Testis (tissue), 3 donors: Measurements from ENCODE around the gene TLE3. TPM values are rescaled to one million over a fixed set of nuclear protein-coding genes. Genes with fewer than 3 reads are reported as not detected.

Source experiments
- DNase-seq: peaks from one replicate; pipeline ENCODE4 v3.0.0-alpha.2; 2019
- H3K27ac ChIP-seq, 2 donors: fragments of 200-600 bp; sonication (generic); one replicate each; pipeline ENCODE4 v1.5.1; 2019
- H3K27me3 ChIP-seq: fragments of 200-600 bp; sonication (generic); one replicate; pipeline ENCODE4 v1.5.1; 2019
- H3K36me3 ChIP-seq: fragments of 200-600 bp; sonication (generic); one replicate; pipeline ENCODE4 v1.5.1; 2017; ENCODE audit warnings: low read depth; ENCODE audit errors: missing control alignments
- H3K4me1 ChIP-seq: fragments of 200-600 bp; sonication (generic); one replicate; pipeline ENCODE4 v1.5.1; 2019
- H3K4me3 ChIP-seq, 2 donors: fragments of 200-600 bp; sonication (generic); one replicate each; pipeline ENCODE4 v1.5.1; 2017 to 2019
- H3K9me3 ChIP-seq: fragments of 200-600 bp; sonication (generic); one replicate; pipeline ENCODE4 v1.5.1; 2017
- CTCF ChIP-seq, 3 experiments: fragments of 450-650 bp in 2 of 3; fragments of 200-600 bp in 1 of 3; sonication (generic) in 1 of 3; IDR thresholded peaks; one replicate each; pipeline ENCODE4 v1.5.1; 2016 to 2019; ENCODE audit warnings: antibody characterized with exemption in 3 of 3, mild to moderate bottlenecking in 2 of 3, moderate library complexity in 1 of 3
- POLR2A ChIP-seq: fragments of 450-650 bp; IDR thresholded peaks from one replicate; pipeline ENCODE4 v1.6.1; 2017; ENCODE audit warnings: antibody characterized with exemption, mild to moderate bottlenecking, moderate library complexity
- WGBS, 2 donors: methylation state at CpG; one replicate each; pipeline ENCODE4 v1.1.5; 2018; 5-methylcytosine and 5-hydroxymethylcytosine counted together
- intact Hi-C: fragments of 100-400 bp; cut with DNase I; formaldehyde crosslinking; loops from one replicate; pipeline ENCODE4 v1.15.1; 2023; ENCODE audit warnings: low total_unique reads
- polyA plus RNA-seq: library from polyadenylated mRNA; stranded (reverse); fragments of 350-450 nt; fragmentation: Illumina TruSeq; extraction: RNeasy Lipid Tissue Mini Kit (QIAGEN cat#74804); gene quantifications from one replicate; pipeline ENCODE4 v1.2.3, GENCODE V29; 2014; ENCODE audit warnings: low read depth, low replicate concordance; ENCODE audit not compliant: insufficient read depth
- total RNA-seq, 2 donors: library from RNA; depleted of rRNA; stranded (reverse); fragments of >200 nt; gene quantifications; one replicate each; pipeline ENCODE4 v1.2.3, GENCODE V29; 2016

Gene TLE3
- total and polyA plus RNA-seq, 3 donors from 2014 or later = 60.5 to 139 (median 99.5) TPM

- Histone ChIP-seq H3K4me1 (peaks cover 17% of the 10 kb centered on the region), H3K4me3 (no peak overlapping the region), H3K36me3 (no peaks in the 10 kb centered on the region), H3K9me3 (no peaks in the 10 kb centered on the region), H3K27ac (no peak overlapping the region), H3K27me3 (no peaks in the 10 kb centered on the region)
- intact Hi-C loops = no loop called here
- 89 to 99% methylated on average over 8 of the region's 8 CpGs for WGBS, 2 donors
- no peak for DNase-seq
- TF ChIP-seq POLR2A (no peak), CTCF (IDR thresholded peaks at IDR 0.05) (no peak)
Measured at GRCh38 chr15:70059476-70060213, 38.1 kb downstream of the TLE3 start.

- no peak for DNase-seq
- intact Hi-C loops = no loop called here
- Histone ChIP-seq H3K27me3 (no peaks in the 10 kb centered on the region), H3K36me3 (no peaks in the 10 kb centered on the region), H3K27ac (no peak overlapping the region), H3K9me3 (no peaks in the 10 kb centered on the region), H3K4me3 (no peak overlapping the region), H3K4me1 (peaks cover 24% of the 10 kb centered on the region)
- WGBS, 2 donors = 97 to 99% methylated on average over 11 of the region's 11 CpGs
- TF ChIP-seq CTCF (IDR thresholded peaks at IDR 0.05) (no peak), POLR2A (no peak)
Measured at GRCh38 chr15:70058642-70059360, 38.9 kb downstream of the TLE3 start.

- intact Hi-C loops = no loop called here
- no peak overlapping the region for H3K27ac ChIP-seq
- no peaks in the 10 kb centered on the region for H3K9me3 ChIP-seq
- H3K36me3 ChIP-seq = no peaks in the 10 kb centered on the region
- H3K4me1 ChIP-seq = peaks cover 24% of the 10 kb centered on the region
- no peaks in the 10 kb centered on the region for H3K27me3 ChIP-seq
- TF ChIP-seq CTCF (IDR thresholded peaks at IDR 0.05) = no peak
- no peak for TF ChIP-seq POLR2A
- H3K4me3 ChIP-seq = no peak overlapping the region
- DNase-seq = no peak
- 93 to 96% methylated on average over 21 of the region's 21 CpGs for WGBS, 2 donors
Measured at GRCh38 chr15:70057931-70058641, 39.6 kb downstream of the TLE3 start.

GRCh38 chr15:70056091-70056680 is 41.5 kb downstream of the TLE3 start:
- H3K4me3 ChIP-seq = no peak overlapping the region
- peaks cover 16% of the 10 kb centered on the region for H3K4me1 ChIP-seq
- H3K27me3 ChIP-seq = no peaks in the 10 kb centered on the region
- no peaks in the 10 kb centered on the region for H3K36me3 ChIP-seq
- DNase-seq = no peak
- 89 to 96% methylated on average over 9 of the region's 9 CpGs for WGBS, 2 donors
- TF ChIP-seq POLR2A (no peak), CTCF (IDR thresholded peaks at IDR 0.05) (no peak)
- no peak overlapping the region for H3K27ac ChIP-seq
- intact Hi-C loops = no loop called here
- no peaks in the 10 kb centered on the region for H3K9me3 ChIP-seq
